ENCODE results near the gene PACC1.

- TF ChIP-seq CTCF (conservative IDR thresholded peaks at IDR 0.05; ENCODE audit: low read depth, low read length) (no peak), EZH2 (IDR thresholded peaks at IDR 0.05; ENCODE audit: borderline replicate concordance, low read depth, low read length, poor library complexity, severe bottlenecking) (no peak)
These were observed 96.8 kb downstream of the PACC1 start for GRCh38 chr1:212317916-212318315.

Measured in A673 (cell line).